Fibroblast of peridontal ligament (primary cell): ENCODE measurements around the gene SCRT2.

Source experiments
- DNase-seq: peaks from one replicate; pipeline ENCODE4 v3.0.0-alpha.2; 2010; ENCODE audit errors: extremely low read depth

SCRT2 gene

GRCh38 chr20:634148-634925 is 41.3 kb downstream of the SCRT2 start:
- DNase-seq, result no peak

- DNase-seq, result no peak
These were observed 44.5 kb downstream of the SCRT2 start for GRCh38 chr20:631101-631500.

GRCh38 chr20:626579-626978 is 49.0 kb downstream of the SCRT2 start:
- no peak for DNase-seq

- DNase-seq, result no peak
These were observed 50.2 kb downstream of the SCRT2 start for GRCh38 chr20:625360-625932.

- no peak for DNase-seq
These were observed 51.9 kb downstream of the SCRT2 start for GRCh38 chr20:623704-624103.

- DNase-seq, result no peak
These were observed 52.6 kb downstream of the SCRT2 start for GRCh38 chr20:623021-623420.

GRCh38 chr20:622161-622560 is 53.4 kb downstream of the SCRT2 start:
- DNase-seq, result no peak

- no peak for DNase-seq
These were observed 54.4 kb downstream of the SCRT2 start for GRCh38 chr20:621125-621756.

GRCh38 chr20:620246-620645 is 55.4 kb downstream of the SCRT2 start:
- DNase-seq, result no peak

GRCh38 chr20:618980-619379 is 56.6 kb downstream of the SCRT2 start:
- no peak for DNase-seq

- DNase-seq, result no peak
These were observed 57.5 kb downstream of the SCRT2 start for GRCh38 chr20:617934-618690.

- DNase-seq, result no peak
These were observed 60.1 kb downstream of the SCRT2 start for GRCh38 chr20:615514-615913.

- no peak for DNase-seq
These were observed 63.8 kb downstream of the SCRT2 start for GRCh38 chr20:611843-612185.
